ENCODE measurements around the gene ZBP1.

ZBP1 gene

GRCh38 chr20:57583289-57584257, 36.7 kb downstream of the ZBP1 start:
- no peak for DNase-seq

DNA sequence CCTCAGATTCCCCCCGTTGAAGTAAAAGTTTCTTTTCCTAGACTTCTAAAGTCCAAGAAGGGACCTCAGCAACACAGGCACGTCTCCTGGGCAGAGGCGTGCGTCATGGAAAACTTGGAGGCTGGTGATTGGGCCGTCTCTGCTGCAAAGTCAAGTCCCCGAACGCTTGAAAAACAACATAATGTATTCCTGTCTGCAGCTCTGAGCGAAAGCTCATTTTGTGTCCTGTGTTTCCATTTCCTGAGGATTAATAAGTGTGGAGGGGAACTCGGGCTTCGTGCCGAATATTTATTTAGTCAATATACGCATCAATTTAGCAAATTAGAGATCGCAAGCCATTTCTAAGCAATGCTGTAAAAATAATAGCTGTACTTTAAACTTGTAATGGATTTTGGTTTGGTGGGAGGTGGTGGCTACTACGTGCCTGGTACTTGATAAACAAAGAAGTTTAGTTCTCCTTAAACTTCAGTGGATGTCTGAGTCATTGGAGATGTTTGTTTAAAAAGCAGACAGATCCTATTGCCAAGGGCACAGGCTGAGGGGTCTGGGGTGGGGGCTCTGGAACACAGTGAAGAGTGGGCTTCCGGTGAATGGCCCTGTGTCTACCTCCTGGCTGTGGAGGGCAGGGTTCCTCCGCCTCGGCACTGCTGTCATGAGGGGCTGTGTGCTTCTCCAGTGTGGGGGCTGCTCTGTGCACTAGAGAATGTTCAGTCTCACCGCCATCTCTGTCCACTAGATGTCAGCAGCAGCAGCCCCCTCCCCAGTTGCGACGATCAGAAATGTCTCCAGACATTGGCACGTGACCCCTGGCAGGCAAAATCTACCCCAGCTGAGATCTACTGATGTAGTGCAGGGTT, 37.6 kb downstream of the ZBP1 start:
- DNase-seq = no peak

- no peak for DNase-seq
These were observed 38.2 kb downstream of the ZBP1 start for GRCh38 chr20:57582029-57582378.

GRCh38 chr20:57581202-57582028, 38.8 kb downstream of the ZBP1 start:
- no peak for DNase-seq

DNA sequence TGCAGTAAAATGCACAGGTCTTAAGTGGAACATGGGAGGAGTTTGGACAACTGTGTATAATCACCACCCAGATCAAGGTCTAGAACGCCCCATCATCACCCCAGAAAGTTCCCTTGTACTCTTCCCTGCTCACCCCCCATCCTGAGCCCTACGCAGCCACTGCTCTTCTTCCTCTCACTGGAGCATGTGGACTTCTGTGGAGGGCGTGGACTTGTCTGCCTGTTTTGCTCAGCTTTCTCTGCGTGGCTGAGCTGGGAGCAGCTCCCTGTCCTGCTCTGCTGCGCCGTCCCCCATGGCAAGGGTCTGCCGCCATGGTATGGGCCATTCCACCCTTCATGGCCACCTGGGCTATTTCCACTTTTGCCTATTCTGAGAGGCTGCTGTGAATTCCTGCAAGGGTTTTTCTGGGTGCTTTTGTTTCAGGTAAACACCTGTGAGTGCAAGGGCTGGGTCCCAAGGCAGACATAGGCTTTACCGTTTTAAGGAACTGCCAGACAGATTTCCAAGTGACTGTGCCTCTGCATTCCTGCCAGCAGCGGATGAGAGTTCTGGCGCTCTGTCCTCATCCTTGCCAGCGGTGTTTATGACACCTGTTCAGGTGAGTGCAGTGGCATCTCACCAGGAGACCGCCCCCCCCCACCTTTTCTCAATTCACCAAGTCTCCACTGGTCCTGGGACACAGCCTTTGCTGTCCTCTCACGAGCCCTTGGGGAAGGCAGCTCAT, 39.6 kb downstream of the ZBP1 start:
- DNase-seq = no peak

GRCh38 chr20:57579898-57580447, 40.3 kb downstream of the ZBP1 start:
- DNase-seq = no peak

DNA sequence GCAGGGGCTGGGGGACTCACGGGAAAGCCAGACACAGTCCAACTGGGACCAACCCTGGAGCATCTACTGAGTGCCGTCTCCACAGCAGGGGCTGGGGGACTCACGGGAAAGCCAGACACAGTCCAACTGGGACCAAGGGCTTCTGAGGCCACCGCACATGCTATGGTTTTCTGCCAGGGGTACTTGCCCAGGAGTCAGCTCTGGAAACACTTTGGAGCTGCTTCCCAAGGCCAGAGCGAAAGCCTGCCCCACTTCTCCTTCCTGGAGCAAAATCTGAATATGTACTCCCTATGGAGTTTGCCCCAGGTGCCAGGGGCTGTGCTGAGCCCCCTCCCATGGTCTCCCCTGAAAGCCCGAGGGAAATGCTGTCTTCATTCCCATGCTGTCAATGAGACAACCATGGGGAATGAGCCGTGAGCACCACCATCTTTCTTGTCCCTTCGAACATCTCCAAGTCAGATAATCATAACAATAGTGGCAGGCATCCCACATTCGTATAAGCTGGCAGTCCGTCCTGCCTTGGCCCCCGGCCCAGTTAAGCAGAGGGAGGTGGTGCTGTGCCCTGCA, 40.8 kb downstream of the ZBP1 start:
- DNase-seq = no peak

DNA sequence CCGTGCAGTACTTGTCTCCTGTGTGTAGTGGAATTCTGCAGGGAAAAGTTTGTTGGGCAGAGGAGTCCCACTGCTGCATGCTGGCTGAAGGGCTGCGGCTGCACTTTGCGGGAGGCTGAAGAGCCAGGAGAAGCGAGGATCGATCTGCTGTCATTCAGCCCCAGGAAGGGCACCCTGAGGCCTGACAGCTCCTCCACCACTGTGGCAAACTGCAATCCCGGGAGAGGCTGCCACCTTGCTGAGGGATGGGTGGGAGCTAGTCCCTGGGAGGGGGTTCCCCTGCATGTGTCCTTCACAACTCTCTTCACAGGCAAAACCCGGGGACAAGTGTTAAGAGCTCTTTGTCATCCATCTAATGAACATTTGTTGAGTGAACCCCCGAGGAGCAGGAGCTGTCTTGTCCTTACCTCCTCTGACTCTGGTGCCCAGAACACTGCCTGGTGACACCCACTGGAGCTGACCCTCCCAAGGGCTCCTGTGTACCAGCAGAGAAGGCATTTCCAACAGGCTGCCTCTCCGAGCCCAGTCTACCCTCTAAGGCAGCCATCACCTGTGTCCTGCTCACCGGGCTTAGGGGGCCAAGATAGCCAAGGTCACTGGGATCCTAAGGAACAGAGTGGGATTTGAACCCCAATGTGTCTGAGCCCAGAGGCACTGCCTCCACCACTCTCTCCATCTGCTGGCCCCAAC, 41.6 kb downstream of the ZBP1 start:
- no peak for DNase-seq

GRCh38 chr20:57577679-57578475, 42.3 kb downstream of the ZBP1 start:
- DNase-seq = no peak

DNA sequence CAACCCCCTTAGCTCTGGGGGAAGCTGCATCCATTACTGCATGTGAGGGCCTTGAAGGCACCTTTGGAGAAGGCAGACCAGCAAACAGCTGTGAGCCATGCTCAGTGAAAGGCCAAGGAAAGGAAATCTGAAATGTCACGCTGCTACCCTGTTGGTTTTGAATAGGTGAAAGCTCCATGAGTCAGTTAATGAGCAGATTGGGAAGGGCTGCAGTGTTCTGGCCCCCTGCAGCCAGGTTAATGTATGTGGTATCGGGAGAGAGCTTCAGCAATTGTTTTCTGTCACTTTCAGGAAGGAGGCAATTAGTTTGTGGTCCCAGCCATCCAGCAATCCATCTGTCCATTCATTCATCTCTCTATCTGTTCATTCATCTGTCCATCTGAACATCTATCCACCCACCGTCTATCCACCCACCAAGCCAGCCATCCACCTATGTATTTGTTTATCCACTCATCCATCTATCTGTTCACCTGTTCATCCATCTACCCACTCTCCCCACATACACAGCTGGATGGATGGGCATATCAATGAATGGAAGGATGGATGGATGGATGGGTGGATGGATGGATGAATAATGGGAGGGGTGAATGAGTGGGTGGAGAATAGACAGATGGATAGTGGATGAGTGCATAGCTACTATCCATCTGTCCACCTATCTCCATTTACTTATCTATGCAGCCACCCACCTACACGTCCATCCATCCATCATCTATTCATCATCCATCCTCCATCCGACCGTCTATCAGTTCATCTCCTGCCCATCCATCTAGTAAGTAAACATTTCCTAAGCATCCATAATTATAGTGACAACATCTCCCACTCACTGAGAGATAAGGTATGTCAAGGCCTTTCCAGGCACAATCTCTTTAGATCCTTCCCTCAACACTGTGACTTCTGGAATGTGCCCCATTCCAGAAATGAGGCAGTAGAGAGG, 43.3 kb downstream of the ZBP1 start:
- DNase-seq = no peak

DNA sequence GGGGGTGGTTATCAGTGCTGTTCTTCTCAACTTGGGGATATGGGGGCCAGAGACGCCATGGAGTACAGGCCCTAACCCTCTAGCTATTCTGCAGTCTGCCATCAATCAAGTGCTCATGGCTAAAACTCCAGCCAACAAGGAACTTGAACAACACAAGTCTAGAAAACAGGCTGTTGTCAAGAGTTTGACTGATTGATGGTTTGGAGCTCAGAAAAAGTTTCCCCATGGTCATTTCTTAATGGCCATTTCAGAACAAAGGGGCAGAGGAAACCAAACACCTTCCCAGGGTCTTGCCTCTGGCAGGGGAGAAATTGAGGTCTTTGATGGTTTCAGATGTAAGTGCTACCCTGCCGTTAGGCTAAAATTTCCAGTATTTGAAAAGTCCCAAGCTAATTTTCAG, 44.2 kb downstream of the ZBP1 start:
- DNase-seq = no peak

DNA sequence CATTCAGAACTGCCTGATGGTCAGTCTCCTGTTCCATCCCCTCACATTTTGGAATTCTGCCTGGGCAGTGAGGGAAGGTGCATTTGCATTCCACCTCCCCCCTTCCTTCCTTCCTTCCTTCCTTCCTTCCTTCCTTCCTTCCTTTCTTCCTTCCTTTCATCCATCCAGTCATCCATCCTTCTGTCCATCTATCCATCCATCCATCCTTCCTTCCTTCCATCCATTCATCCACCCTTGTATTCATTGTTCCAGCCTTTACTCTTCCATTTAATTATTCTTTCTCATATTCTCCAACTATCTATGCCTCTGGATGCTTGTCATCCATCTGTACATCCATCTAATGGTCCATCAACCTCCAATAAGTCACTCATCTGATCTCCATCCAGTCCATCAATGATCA, 45.3 kb downstream of the ZBP1 start:
- no peak for DNase-seq

DNA sequence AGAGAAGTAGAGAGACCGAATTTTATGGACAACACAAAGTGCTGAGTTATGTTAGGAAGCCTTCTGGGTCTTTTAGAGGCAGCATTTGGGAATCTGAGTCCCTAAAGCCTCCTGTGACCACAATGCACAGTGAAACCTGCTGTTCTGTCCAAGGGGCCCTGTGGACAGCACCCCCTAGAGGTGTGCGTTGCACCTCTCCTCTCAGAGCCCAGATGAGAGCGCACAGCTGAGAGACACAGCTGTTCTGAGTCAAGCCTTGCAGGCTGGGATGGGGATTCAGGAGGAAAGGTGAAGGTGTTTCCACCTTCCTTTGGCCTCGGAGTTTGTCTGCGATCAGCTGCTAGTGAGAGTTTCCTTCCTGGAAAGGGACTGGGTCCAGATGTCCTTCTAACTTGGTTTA, 46.3 kb downstream of the ZBP1 start:
- DNase-seq = no peak

GRCh38 chr20:57573242-57573641, 47.0 kb downstream of the ZBP1 start:
- DNase-seq = no peak

DNA sequence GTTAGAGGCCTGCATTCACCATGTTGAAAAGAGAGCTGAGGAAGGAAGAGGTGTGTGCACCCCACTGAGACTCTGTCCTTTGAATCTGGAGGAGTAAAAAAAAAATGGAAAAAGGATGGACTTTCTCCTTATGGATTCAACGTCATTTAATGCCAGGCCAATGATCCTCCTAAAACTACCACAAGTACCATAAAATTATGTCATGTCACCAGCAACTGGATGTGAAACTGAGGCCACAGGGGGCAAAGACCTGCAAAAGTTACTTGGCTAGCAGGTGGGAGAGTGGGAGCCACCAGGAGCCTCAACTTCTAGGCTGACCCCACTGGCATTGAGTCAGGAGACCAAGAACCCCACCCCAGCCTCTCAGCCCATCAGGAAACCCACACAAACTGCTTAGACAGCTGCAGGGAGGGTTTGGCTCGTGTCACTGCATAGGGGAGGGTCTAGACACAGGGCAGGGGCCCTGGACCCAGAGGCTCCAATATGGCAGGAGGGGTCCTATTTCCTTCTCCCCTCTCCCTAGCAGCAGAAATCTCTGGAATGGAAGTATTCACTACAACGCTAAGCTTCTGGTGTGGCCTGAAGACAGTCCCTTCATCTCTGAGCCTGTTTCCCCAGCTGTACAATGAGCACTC, 48.3 kb downstream of the ZBP1 start:
- DNase-seq = no peak

DNA sequence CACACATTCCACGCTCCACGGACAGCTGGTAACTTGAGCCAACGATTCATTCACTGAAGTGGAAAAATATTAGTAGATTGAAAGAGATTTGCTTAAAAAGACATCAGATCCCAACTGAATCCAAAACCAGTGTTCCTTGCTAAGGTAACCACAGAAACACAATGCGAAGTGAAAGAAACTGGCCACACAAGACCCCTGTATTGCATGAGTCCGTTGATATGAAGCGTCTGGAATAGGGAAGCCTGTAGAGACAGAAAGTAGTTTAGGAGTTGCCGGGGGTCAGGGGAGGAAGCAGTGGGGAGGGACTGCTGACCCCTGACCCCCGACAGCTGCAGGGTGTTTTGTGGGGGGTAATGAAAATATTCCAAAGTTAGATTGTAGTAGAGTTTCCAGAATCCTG, 49.3 kb downstream of the ZBP1 start:
- DNase-seq = no peak

DNA sequence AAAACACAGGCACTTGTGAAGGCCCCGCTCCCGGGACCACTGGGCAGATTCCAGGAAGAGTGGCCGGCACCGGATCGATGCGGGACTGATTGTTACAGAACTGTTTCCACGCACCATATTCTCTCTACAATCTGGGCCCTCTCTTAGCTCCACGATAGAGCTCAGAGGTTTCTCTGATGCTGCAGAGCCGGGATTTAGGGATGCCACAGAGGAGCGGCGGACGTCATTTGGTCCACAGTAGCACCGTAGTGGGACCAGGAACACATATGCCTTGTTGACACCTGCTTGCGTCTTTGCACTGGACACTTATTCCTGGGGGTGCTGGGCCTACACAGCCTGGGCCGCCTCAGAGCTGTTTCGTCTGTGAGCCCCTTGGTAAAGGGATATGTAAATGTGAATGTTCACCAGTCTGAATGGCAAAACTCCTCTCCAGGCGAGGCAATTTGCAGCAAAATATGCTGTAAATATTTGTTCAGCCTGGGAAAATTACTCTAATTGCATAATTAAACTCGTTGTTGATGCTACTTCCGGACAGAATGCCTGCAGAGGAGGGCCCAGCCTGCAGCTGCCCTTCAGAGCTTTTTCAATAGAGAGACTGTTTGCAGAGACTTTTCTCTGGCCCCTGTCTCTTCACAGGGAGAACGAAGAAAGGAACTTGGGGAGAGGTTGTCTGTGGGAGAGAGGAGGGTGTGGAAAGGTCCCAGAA, 49.9 kb downstream of the ZBP1 start:
- no peak for DNase-seq

- no peak for DNase-seq
These were observed 51.3 kb downstream of the ZBP1 start for GRCh38 chr20:57568960-57569359.
